Measurements from ENCODE around the gene POC1A.
A peak's percentile ranks its signal among the peaks of the same experiment; 100 is the strongest.
"Not testable (repeated sequence)": the region's sequence is repeated elsewhere in the genome, so short reads cannot be mapped to it uniquely, and the experiment has no call there.

The POC1A gene

GRCh38 chr3:52178537-52178936 is 24.3 kb upstream of the POC1A start:
- Histone ChIP-seq H3K27me3 (ENCODE audit: insufficient read depth, poor library complexity, severe bottlenecking) (no peaks in the 10 kb centered on the region), H3K27ac (ENCODE audit: poor library complexity, severe bottlenecking) (no peak overlapping the region), H3K4me3 (ENCODE audit: severe bottlenecking) (no peak overlapping the region), H3K36me3 (ENCODE audit: low read depth) (no peaks in the 10 kb centered on the region), H3K9me3 (ENCODE audit: severe bottlenecking) (no peaks in the 10 kb centered on the region), H3K4me1 (ENCODE audit: insufficient read depth, poor library complexity, severe bottlenecking) (no peaks in the 10 kb centered on the region)
- no peak for DNase-seq (ENCODE audit: low spot score)
- ATAC-seq (ENCODE audit: low read depth): no peak
- no peak for TF ChIP-seq CTCF (IDR thresholded peaks at IDR 0.05; ENCODE audit: poor library complexity, severe bottlenecking)

- DNase-seq (ENCODE audit: low spot score); H3K4me3 ChIP-seq (ENCODE audit: severe bottlenecking); H3K27me3 ChIP-seq (ENCODE audit: insufficient read depth, poor library complexity, severe bottlenecking); ATAC-seq (ENCODE audit: low read depth); H3K9me3 ChIP-seq (ENCODE audit: severe bottlenecking); H3K36me3 ChIP-seq (ENCODE audit: low read depth); H3K27ac ChIP-seq (ENCODE audit: poor library complexity, severe bottlenecking); H3K4me1 ChIP-seq (ENCODE audit: insufficient read depth, poor library complexity, severe bottlenecking): not testable (repeated sequence)
Measured at GRCh38 chr3:52178126-52178525, 23.9 kb upstream of the POC1A start.

GRCh38 chr3:52177701-52178042 is 23.4 kb upstream of the POC1A start:
- Histone ChIP-seq H3K4me3 (ENCODE audit: severe bottlenecking) (no peak overlapping the region), H3K36me3 (ENCODE audit: low read depth) (no peaks in the 10 kb centered on the region), H3K27ac (ENCODE audit: poor library complexity, severe bottlenecking) (no peak overlapping the region), H3K27me3 (ENCODE audit: insufficient read depth, poor library complexity, severe bottlenecking) (no peaks in the 10 kb centered on the region), H3K9me3 (ENCODE audit: severe bottlenecking) (no peaks in the 10 kb centered on the region), H3K4me1 (ENCODE audit: insufficient read depth, poor library complexity, severe bottlenecking) (no peaks in the 10 kb centered on the region)
- TF ChIP-seq CTCF (IDR thresholded peaks at IDR 0.05; ENCODE audit: poor library complexity, severe bottlenecking): no peak
- ATAC-seq (ENCODE audit: low read depth) (no peak; the same call in 2 of the 3 replicates), DNase-seq (ENCODE audit: low spot score) (no peak)

GRCh38 chr3:52176951-52177700 is 22.9 kb upstream of the POC1A start:
- Histone ChIP-seq H3K36me3 (ENCODE audit: low read depth) (no peaks in the 10 kb centered on the region), H3K4me3 (ENCODE audit: severe bottlenecking) (no peak overlapping the region), H3K9me3 (ENCODE audit: severe bottlenecking) (no peaks in the 10 kb centered on the region), H3K4me1 (ENCODE audit: insufficient read depth, poor library complexity, severe bottlenecking) (no peaks in the 10 kb centered on the region), H3K27me3 (ENCODE audit: insufficient read depth, poor library complexity, severe bottlenecking) (no peaks in the 10 kb centered on the region), H3K27ac (ENCODE audit: poor library complexity, severe bottlenecking) (no peak overlapping the region)
- no peak for ATAC-seq (ENCODE audit: low read depth)
- no peak for TF ChIP-seq CTCF (IDR thresholded peaks at IDR 0.05; ENCODE audit: poor library complexity, severe bottlenecking)
- peak; percentile 34 for DNase-seq (ENCODE audit: low spot score)

- Histone ChIP-seq H3K27me3 (ENCODE audit: insufficient read depth, poor library complexity, severe bottlenecking) (no peaks in the 10 kb centered on the region), H3K36me3 (ENCODE audit: low read depth) (no peaks in the 10 kb centered on the region), H3K4me3 (ENCODE audit: severe bottlenecking) (no peak overlapping the region), H3K9me3 (ENCODE audit: severe bottlenecking) (no peaks in the 10 kb centered on the region), H3K27ac (ENCODE audit: poor library complexity, severe bottlenecking) (no peak overlapping the region), H3K4me1 (ENCODE audit: insufficient read depth, poor library complexity, severe bottlenecking) (no peaks in the 10 kb centered on the region)
- no peak for TF ChIP-seq CTCF (IDR thresholded peaks at IDR 0.05; ENCODE audit: poor library complexity, severe bottlenecking)
- DNase-seq (ENCODE audit: low spot score): peak; percentile 34
- ATAC-seq (ENCODE audit: low read depth): no peak
Measured at GRCh38 chr3:52176180-52176752, 22.0 kb upstream of the POC1A start.
